SK-N-SH (cell line): ENCODE measurements around the gene IFIT1. TPM values are rescaled to one million over a fixed set of nuclear protein-coding genes. Genes with fewer than 3 reads are reported as not detected.
"Not testable (repeated sequence)": the region's sequence is repeated elsewhere in the genome, so short reads cannot be mapped to it uniquely, and the experiment has no call there.

Experiments used
- CTCF ChIA-PET: fragments of 300-600, 350-600 bp; formaldehyde crosslinking; extraction: SDS; loops from one replicate; lab custom pipeline; 2021; lab: Yijun Ruan, JAX
- POLR2A ChIA-PET: fragments of 350-600 bp; sonication (Branson Sonifier 250); formaldehyde crosslinking; extraction: SDS; loops from one replicate; lab custom pipeline; 2020; ENCODE audit warnings: antibody characterized with exemption, inconsistent platforms; lab: Yijun Ruan, JAX
- DNase-seq: peaks from one replicate; pipeline ENCODE4 v3.0.0; 2012
- H2AFZ ChIP-seq: fragments of 200-600 bp; sonication (generic); 2 replicates; pipeline ENCODE4 v1.8.1; 2016; ENCODE audit warnings: antibody characterized with exemption, mild to moderate bottlenecking, low read depth
- H3F3A ChIP-seq: fragments of 200-600 bp; sonication (generic); replicated peaks from 2 replicates; pipeline ENCODE3; 2016; ENCODE audit warnings: antibody characterized with exemption, mild to moderate bottlenecking; ENCODE audit not compliant: insufficient read depth
- H3K27ac ChIP-seq, 2 experiments: fragments of 200-500 bp in 1 of 2; fragments of 200-600 bp in 1 of 2; sonication (Bioruptor generic) in 1 of 2; sonication (generic), shearing (Covaris generic) in 1 of 2; 2 replicates each; pipeline versions ENCODE4 v1.5.1 to v1.6.1; 2014 to 2016; ENCODE audit warnings: low read depth in 2 of 2, inconsistent platforms in 1 of 2, low read length in 1 of 2, mild to moderate bottlenecking in 1 of 2, mixed read lengths in 1 of 2
- H3K27me3 ChIP-seq: fragments of 200-600 bp; sonication (generic), shearing (Covaris generic); 2 replicates; pipeline ENCODE4 v1.6.1; 2016; ENCODE audit warnings: mixed run types; ENCODE audit not compliant: insufficient read depth
- H3K36me3 ChIP-seq, 2 experiments: fragments of 200-500 bp in 1 of 2; fragments of 200-600 bp in 1 of 2; sonication (Bioruptor generic) in 1 of 2; sonication (generic) in 1 of 2; replicated peaks in 1 of 2; 2 replicates each; pipeline versions ENCODE3 to v1.5.1; 2014 to 2016; ENCODE audit warnings: low read length in 1 of 2, mild to moderate bottlenecking in 1 of 2; ENCODE audit not compliant: insufficient read depth in 2 of 2, control insufficient read depth in 1 of 2
- H3K4me1 ChIP-seq, 2 experiments: fragments of 200-500 bp in 1 of 2; fragments of 200-600 bp in 1 of 2; sonication (Bioruptor generic) in 1 of 2; sonication (generic), shearing (Covaris generic) in 1 of 2; 2 replicates each; pipeline versions ENCODE4 v1.5.1 to v1.6.1; 2014 to 2016; ENCODE audit warnings: low read depth in 1 of 2, low read length in 1 of 2, mixed run types in 1 of 2; ENCODE audit not compliant: insufficient read depth in 2 of 2, control insufficient read depth in 1 of 2
- H3K4me2 ChIP-seq: fragments of 200-600 bp; sonication (generic), shearing (Covaris generic); 2 replicates; pipeline ENCODE4 v1.6.1; 2017; ENCODE audit warnings: mixed run types
- H3K4me3 ChIP-seq, 2 experiments: fragments of 200-500 bp in 1 of 2; fragments of 200-600 bp in 1 of 2; sonication (Bioruptor generic) in 1 of 2; sonication (generic), shearing (Covaris generic) in 1 of 2; 2 replicates each; pipeline versions ENCODE4 v1.5.1 to v1.8.1; 2014 to 2016; ENCODE audit warnings: low read depth in 2 of 2, inconsistent platforms in 1 of 2, low read length in 1 of 2, mild to moderate bottlenecking in 1 of 2, mixed read lengths in 1 of 2, moderate library complexity in 1 of 2
- H3K79me2 ChIP-seq: fragments of 200-600 bp; sonication (generic); 2 replicates; pipeline ENCODE4 v1.8.1; 2017; ENCODE audit warnings: mild to moderate bottlenecking; ENCODE audit not compliant: insufficient read depth
- H3K9ac ChIP-seq: fragments of 200-600 bp; sonication (generic); 2 replicates; pipeline ENCODE4 v1.6.1; 2017; ENCODE audit warnings: mixed run types
- H3K9me2 ChIP-seq: fragments of 200-600 bp; sonication (generic); 2 replicates; pipeline ENCODE4 v1.6.1; 2017; ENCODE audit warnings: mixed run types
- H3K9me3 ChIP-seq: fragments of 200-600 bp; sonication (generic); 2 replicates; pipeline ENCODE4 v1.6.1; 2017; ENCODE audit warnings: mixed run types, mild to moderate bottlenecking, moderate library complexity
- H4K20me1 ChIP-seq: fragments of 200-600 bp; sonication (generic); 2 replicates; pipeline ENCODE4 v1.6.1; 2017; ENCODE audit warnings: mild to moderate bottlenecking, mixed run types; ENCODE audit not compliant: insufficient read depth
- FOXJ3 ChIP-seq: sonication (generic); formaldehyde crosslinking; IDR thresholded peaks from 2 replicates; pipeline ENCODE4 v1.5.1; 2020; ENCODE audit warnings: mild to moderate bottlenecking, missing genetic modification reagents
- GATA2 ChIP-seq: sonication (generic); formaldehyde crosslinking; IDR thresholded peaks from 2 replicates; pipeline ENCODE4 v1.5.0; 2020; ENCODE audit warnings: mild to moderate bottlenecking, missing genetic modification reagents
- MEF2A ChIP-seq: IDR thresholded peaks from 2 replicates; pipeline ENCODE4 v1.4.0; 2012; ENCODE audit warnings: low read depth, borderline replicate concordance
- MXI1 ChIP-seq: IDR thresholded peaks from 2 replicates; pipeline ENCODE4 v1.6.1; 2012; ENCODE audit warnings: mild to moderate bottlenecking, low read depth, low read length, improper control_type of control experiment
- NRF1 ChIP-seq: IDR thresholded peaks from 2 replicates; pipeline ENCODE4 v1.6.1; 2012; ENCODE audit warnings: low read depth, mild to moderate bottlenecking, low read length
- RCOR1 ChIP-seq: fragments of 150-350 bp; IDR thresholded peaks from 2 replicates; pipeline ENCODE4 v1.6.1; 2017; ENCODE audit warnings: antibody characterized with exemption, low read length
- RFX5 ChIP-seq: IDR thresholded peaks from 2 replicates; pipeline ENCODE4 v1.6.1; 2012; ENCODE audit warnings: mild to moderate bottlenecking, improper control_type of control experiment, low read length
- SIN3A ChIP-seq: IDR thresholded peaks from 2 replicates; pipeline ENCODE4 v1.6.1; 2012; ENCODE audit warnings: low read depth, mild to moderate bottlenecking, low read length, moderate library complexity, borderline replicate concordance
- TCF12 ChIP-seq: IDR thresholded peaks from 2 replicates; pipeline ENCODE4 v1.4.0; 2012
- YY1 ChIP-seq: IDR thresholded peaks from 2 replicates; pipeline ENCODE4 v1.4.0; 2012; ENCODE audit warnings: low read depth, mild to moderate bottlenecking
- WGBS: methylation state at CpG from one replicate; pipeline ENCODE4 v1.1.6; 2017; ENCODE audit warnings: low lambda C conversion rate; 5-methylcytosine and 5-hydroxymethylcytosine counted together
- polyA plus RNA-seq, 3 experiments: library from polyadenylated mRNA; depleted of rRNA; stranded (reverse); fragments of >200 nt; gene quantifications; 2 replicates each; pipeline ENCODE4 v1.2.3, GENCODE V29; 2012

Gene IFIT1
- polyA plus RNA-seq, 1 of the 3 experiments (the other 2 are of a cell fraction), result 4.4 TPM

- Histone ChIP-seq H3F3A (no peaks in the 10 kb centered on the region), H3K36me3 (peaks cover 0 to 2% of the 10 kb centered on the region in 2 experiments), H2AFZ (no peak overlapping the region), H3K9me3 (no peaks in the 10 kb centered on the region), H3K27me3 (no peaks in the 10 kb centered on the region), H4K20me1 (no peaks in the 10 kb centered on the region), H3K4me1 (no peaks in the 10 kb centered on the region), H3K9me2 (no peaks in the 10 kb centered on the region), H3K27ac (no peak overlapping the region), H3K79me2 (no peaks in the 10 kb centered on the region), H3K4me2 (no peak overlapping the region), H3K9ac (no peak overlapping the region), H3K4me3 (no peak overlapping the region)
- CTCF ChIA-PET, result no interaction called here
- no peak for DNase-seq
- 91% methylated on average over 11 of the region's 11 CpGs for WGBS
- POLR2A ChIA-PET, result no interaction called here
- no peak for TF ChIP-seq MEF2A
- TF ChIP-seq NRF1, result no peak
- TF ChIP-seq RFX5, result no peak
- no peak for TF ChIP-seq YY1
- no peak for TF ChIP-seq RCOR1
- no peak for TF ChIP-seq GATA2 (CRISPR knock-in tag)
- no peak for TF ChIP-seq FOXJ3 (CRISPR knock-in tag)
- TF ChIP-seq MXI1, result no peak
- no peak for TF ChIP-seq TCF12
- no peak for TF ChIP-seq SIN3A
Measured at GRCh38 chr10:89404104-89405047, 12.0 kb downstream of the IFIT1 start.

DNA sequence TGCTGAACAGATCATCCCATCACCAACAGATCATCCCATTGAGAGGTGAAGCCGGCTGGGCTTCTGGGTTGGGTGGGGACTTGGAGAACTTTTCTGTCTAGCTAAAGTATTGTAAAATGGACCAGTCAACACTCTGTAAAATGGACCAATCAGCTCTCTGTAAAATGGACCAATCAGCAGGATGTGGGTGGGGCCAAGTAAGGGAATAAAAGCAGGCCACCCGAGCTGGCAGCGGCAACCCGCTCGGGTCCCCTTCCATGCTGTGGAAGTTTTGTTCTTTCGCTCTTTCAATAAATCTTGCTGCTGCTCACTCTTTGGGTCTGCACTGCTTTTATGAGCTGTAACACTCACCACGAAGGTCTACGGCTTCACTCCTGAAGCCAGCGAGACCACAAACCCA is 13.8 kb downstream of the IFIT1 start:
- H3K36me3 ChIP-seq, POLR2A ChIA-PET, H3K79me2 ChIP-seq, H3K4me3 ChIP-seq, CTCF ChIA-PET, H3K9me3 ChIP-seq, H4K20me1 ChIP-seq, H3K27ac ChIP-seq, H3K4me1 ChIP-seq, H3K9me2 ChIP-seq, H2AFZ ChIP-seq, H3K9ac ChIP-seq, DNase-seq, H3K27me3 ChIP-seq, H3K4me2 ChIP-seq, H3F3A ChIP-seq: not testable (repeated sequence)
- WGBS, result 96% methylated on average over 9 of the region's 9 CpGs

DNA sequence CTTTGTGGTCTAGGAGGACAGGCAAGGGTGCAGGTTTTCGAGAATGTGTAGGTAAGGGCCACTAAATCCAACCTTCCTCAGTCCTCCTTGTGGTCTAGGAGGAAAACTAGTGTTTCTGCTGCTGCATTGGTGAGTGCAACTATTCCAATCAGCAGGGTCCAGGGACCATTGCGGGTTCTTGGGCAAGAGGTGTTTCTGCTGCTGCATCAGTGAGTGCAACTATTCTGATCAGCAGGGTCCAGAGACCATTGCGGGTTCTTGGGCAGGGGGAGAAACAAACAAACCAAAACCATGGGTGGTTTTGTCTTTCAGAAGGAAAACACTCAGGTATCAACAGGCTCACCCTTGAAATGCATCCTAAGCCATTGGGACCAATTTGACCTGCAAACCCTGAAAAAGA is 15.4 kb downstream of the IFIT1 start:
- WGBS, result 88% methylated on average over 3 of the region's 3 CpGs
- H3K4me1 ChIP-seq, POLR2A ChIA-PET: not testable (repeated sequence)

GRCh38 chr10:89409282-89409681 is 16.9 kb downstream of the IFIT1 start:
- H3K4me1 ChIP-seq, H3K4me2 ChIP-seq, H3K27me3 ChIP-seq, H3K9me2 ChIP-seq, DNase-seq, H2AFZ ChIP-seq, H3K9ac ChIP-seq, H3K36me3 ChIP-seq, H3K4me3 ChIP-seq, POLR2A ChIA-PET, H3K27ac ChIP-seq, H3K79me2 ChIP-seq, H4K20me1 ChIP-seq, H3K9me3 ChIP-seq, H3F3A ChIP-seq: not testable (repeated sequence)
- 95% methylated on average over 5 of the region's 5 CpGs for WGBS
- CTCF ChIA-PET, result interaction anchor here (1.2 kb wide), 1 partner anchor 10 kb away, joined by 3 read pairs; no protein-coding TSS in a partner anchor

More for the DNA sequence above, 15.4 kb downstream of the IFIT1 start:
- H3K27me3 ChIP-seq, H3K27ac ChIP-seq, H3F3A ChIP-seq, H3K4me3 ChIP-seq, H2AFZ ChIP-seq, H3K9me3 ChIP-seq, H3K79me2 ChIP-seq, H4K20me1 ChIP-seq, H3K9me2 ChIP-seq, H3K36me3 ChIP-seq, CTCF ChIA-PET, H3K9ac ChIP-seq, DNase-seq, H3K4me2 ChIP-seq: not testable (repeated sequence)

- H3K9ac ChIP-seq, result not testable (repeated sequence)
- 95% methylated on average over 5 of the region's 5 CpGs for WGBS
Measured at GRCh38 chr10:89410551-89410950, 18.1 kb downstream of the IFIT1 start.

More at GRCh38 chr10:89410551-89410950, 18.1 kb downstream of the IFIT1 start:
- H3K79me2 ChIP-seq, H3F3A ChIP-seq, CTCF ChIA-PET, H3K4me3 ChIP-seq, H2AFZ ChIP-seq, H3K4me2 ChIP-seq, H3K27me3 ChIP-seq, H3K27ac ChIP-seq, DNase-seq, POLR2A ChIA-PET, H3K36me3 ChIP-seq, H3K4me1 ChIP-seq, H3K9me2 ChIP-seq, H3K9me3 ChIP-seq, H4K20me1 ChIP-seq: not testable (repeated sequence)
